A204.1 (cell line): ENCODE data around the gene APOL4.
"Not testable (repeated sequence)": the region's sequence is repeated elsewhere in the genome, so short reads cannot be mapped to it uniquely, and the experiment has no call there.

Source experiments
- FAIRE-seq: peaks from 2 replicates; lab custom pipeline; 2012; peaks lifted over from hg19 to GRCh38; lab: Jason Lieb, UNC

Gene APOL4

DNA sequence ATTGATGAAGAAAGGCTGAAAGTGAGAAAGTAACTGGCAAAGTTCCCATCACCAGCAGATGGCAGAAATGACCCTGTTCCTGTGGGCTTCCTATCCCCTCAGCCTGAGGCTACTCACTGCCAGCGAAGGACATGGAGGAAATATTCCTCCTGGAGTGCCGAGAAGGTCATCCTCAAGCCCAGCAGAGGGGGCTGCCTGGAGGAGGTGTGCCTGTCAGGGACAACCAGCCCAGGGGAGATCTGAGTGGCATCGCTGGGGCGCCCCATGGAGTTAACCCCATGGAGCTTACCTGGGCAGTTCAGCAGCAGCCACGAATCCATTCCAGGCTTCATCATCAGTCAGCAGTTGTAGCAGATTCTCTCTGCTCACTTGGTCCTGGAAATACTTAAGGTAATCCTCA lies 29.4 kb upstream of the APOL4 start:
- FAIRE-seq = not testable (repeated sequence)

DNA sequence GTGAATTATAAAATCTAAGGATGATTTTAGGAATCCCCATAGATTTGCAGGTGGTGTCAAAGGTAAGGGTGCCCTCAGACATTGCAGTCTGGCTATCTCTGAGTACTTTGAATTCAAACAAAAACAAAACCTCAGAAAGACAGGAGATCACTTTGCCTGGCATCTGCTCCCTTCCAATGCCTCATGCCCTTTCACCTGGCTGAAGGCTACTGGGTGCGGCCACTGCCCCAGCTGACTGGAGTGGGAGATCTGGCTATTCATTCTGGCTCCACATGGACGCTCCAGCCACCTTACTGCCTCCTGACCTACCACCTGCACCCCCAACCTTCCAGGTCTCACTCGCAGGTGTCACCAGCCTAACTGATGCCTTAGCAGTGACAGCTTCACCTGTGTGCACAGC lies 28.0 kb upstream of the APOL4 start:
- not testable (repeated sequence) for FAIRE-seq

DNA sequence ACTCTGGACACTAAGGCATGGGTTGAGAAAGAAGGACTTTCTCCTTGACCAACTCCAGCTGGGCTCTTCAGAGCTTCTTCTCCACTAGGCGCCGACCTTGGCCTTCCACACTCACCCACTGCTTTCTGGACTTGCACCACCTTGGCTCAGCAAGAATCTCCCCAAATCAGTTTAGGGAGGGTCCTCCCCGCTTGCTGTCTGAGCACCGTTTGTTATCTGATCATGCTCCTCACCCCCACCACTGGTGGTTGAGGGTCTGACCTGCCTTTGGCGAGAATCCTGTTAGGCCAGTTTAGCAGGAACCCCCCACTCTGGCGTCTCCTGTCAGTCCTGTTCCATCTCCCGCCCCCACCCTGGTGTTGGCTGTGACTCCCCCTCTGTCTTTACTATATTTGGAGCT lies 27.3 kb upstream of the APOL4 start:
- FAIRE-seq = no peak

DNA sequence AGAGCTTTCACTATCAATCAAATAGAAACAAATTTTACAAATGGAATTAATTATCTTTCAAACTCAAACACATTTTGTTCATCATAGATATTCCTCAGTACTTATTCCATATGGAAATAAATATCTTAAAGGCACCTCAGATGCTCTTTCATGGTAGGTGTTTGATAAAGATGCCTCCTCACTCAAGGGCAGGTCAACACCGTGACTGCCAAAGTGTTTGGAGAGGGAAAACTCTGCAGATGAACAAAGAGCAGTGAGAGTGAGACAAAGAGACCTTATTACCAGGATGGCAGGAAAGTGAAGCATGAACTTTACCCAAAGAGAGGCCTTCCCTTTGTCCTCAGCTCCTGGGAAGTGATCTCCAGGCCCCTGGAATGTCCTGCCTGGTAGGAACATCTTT lies 26.8 kb upstream of the APOL4 start:
- FAIRE-seq = not testable (repeated sequence)

DNA sequence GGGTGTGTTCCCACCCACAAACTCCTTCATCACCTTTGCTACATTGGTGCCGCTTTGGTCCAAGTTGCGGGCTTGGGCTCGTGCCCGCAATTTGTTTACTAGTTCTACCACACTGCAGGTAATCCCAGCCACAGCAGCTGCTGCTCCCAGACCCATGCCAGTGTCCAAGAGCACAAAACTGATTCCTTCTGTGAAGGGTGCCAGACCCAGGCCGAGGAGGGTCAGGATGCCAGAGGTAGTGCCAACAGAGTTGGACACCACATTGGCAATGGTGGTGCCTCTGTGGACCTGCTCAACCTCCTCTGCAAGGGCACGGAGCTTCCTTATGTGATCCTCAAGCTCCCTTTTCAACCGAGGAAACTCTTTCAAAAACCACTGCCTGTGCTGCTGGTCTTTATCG lies 26.2 kb upstream of the APOL4 start:
- FAIRE-seq = no peak

DNA sequence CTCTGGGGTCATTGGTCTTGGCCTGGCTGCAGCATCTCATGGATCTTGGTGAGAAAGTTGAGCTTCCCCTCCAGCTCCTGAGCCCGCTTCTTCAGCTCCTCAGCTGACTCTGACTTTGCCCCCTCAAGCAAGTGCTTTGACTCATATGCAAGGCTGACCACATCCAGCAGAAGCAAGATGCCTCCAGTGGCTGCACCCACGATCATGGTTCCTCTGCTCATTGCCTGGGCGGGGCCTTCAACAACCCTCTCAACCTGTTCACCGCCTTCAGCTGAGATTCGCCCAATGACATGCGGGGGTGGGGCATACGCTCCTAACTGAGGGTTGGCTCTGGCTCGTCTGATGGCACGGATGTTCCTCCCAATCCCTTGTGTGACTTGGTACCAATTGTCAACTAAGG lies 25.8 kb upstream of the APOL4 start:
- no peak for FAIRE-seq

DNA sequence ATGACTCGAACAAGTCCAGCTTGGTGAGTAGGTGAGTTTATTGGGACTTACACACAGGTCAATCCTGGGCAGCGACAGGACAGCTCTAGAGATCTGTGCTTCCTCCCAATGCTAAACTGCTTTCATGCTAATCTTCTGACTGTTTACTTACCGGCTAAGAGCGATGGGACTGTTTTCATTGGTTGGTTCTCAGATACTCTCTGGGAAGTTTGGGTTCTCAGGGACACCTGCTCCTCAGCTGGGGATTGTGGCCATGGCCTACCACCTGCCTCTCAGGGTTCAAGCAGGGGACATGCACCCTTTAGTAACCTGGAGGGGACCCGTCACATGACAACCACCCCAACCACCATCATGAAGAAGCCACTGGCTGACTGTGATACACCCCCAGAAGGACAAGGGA lies 24.6 kb upstream of the APOL4 start:
- FAIRE-seq = no peak

DNA sequence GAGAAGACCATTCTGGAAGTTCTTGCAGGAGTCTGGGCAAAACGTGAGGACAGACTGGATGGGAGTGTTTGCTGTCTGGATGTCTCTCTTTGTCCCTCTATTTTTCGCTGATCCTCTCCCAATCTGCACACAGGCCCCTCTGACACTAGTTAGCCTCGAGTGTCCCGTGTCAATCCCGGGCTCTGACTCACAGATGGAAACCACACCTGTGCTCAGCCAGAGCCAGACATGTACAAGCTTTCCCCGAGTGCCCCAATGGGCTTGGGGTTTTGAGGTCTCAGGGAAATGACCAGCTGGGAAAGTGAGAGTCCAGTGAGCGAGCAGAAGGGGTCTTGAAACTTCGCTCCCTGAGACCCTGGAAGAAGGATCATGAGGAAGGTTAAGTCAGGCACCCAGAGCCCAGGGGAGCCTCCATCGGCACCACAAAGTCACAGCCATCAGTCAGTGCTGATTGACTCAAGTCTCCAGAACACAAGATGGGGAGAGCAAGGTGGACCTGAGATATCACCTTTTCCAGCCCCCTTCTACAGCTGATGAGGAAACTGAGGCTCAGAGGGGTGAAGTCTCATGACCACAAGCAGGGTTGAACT lies 23.8 kb upstream of the APOL4 start:
- FAIRE-seq = no peak

DNA sequence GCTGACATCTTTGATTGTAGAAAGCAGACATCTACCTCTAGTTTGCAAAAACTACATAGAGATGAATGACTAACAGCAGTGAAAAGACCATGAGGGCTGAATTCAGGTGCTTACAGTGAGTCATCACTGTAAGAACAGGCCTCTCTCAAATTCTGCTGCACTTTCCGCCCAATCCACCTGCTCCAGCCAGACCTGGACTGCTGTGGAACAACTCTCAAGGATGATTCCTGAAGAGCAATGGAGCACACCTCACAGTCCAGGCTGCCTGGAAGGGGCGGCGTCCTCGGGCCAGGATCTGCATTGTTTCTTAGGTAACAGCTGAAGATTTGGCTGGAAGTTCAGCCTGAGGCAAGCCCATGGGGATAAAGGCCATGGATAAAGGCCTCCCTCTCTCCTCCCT lies 22.6 kb upstream of the APOL4 start:
- FAIRE-seq = no peak

DNA sequence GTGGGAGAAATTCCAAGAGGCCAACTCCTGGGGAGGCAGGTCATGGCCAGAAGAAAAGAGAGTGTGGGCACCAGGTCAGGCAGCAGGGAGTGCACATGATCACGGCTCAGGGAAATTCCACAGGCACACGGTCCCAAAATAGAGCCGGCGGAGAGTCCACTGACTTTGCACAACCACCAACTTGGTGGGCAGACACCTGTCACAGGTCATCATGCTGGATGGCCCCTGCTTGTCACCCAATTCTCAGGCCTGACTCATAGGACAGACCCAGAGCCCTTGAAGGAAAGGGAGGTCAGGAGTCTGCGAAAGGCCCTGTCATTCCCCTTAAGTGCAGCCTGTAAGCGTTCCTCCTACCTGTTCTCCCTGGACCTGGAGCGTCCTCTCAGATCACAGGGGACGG lies 21.9 kb upstream of the APOL4 start:
- no peak for FAIRE-seq

DNA sequence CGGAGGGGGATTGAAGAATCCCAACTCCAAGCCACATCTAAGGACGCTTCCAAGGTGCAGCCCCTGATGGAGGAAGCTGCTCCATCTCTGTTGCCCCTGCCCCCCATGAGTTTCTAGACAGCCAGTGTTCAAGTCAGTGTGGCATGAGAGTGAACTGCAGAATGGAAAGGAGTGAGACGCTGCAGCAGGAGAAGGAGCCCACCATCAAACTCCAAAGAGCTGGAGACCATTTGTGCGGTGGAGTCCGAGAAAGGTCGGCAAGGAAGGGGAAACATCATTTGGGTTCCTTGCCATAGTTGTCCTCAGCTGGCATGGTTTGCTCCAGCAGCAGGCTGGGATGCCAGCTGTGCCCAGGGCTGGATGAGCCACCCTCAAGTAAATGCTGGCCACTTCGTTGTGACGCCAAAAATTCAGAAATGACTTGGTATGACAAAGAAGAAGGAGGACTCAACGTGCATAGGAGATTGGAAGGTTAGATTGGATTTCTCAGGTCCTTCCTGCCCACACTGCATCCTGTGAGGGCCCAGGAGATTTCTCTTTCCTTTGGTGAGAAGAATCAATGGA lies 21.4 kb upstream of the APOL4 start:
- no peak for FAIRE-seq

DNA sequence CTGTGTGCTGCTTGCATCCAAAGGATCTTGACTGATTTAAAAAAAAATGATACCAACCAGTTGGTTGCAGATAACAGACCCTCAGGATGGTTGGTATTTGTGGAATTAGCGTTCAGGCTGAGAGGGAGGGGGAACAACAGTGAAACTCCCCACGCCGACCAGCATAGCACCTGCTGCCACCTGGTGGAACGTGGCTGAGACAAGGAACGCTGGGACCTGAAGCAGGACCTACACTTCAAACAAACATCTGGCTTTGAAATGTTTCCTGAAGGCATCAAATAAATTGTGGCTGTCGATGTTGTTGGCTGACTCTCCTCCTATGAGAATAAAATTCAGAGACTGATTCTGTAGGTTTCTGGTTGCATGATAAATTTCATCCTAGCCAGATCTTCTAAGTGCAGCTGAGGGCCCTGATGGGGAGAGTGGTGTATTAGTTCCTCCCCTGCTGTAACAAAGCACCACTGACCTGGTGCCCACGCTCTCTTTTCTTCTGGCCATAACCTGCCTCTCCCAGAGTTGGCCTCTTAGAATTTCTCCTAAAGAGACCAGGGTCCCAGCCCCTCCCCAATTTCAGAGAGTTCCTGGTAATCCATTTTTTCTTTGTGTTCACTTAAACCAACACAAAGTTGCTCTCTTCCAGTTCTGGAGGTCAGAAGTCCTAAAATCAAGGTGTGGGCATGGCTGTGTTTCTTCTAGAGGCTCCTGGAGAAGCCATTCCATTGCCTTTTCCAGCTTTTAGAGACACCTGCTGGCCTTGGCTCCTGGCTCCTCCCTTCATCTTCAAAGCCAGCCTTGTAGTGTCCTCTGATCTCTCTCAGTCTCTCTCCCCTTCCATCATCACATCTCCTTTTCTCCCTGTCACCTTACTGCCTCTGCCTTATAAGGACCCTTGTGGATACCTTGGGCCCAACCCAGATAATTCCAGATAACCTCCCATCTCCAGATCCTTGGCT lies 20.5 kb upstream of the APOL4 start:
- FAIRE-seq = no peak

DNA sequence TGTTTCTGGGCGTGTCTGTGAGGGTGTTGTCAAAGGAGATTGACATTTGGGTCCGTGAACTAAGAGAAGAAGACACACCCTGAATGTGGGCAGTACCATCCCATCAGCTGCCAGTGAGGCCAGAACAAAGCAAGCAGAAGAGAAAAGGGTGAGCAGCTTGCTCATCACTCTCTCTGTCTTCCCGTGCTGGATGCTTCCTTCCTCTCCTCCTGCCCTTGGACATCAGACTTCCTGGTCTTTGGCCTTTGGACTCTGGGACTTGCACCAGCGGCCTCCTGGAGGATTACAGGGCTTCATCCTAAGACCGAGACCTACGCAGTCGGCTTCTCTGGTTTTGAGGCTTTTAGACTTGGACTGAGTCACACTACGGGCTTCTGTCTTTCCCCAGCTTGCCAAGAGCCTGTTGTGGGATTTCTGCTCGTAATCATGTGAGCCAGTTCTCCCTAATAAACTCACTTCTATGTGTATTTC lies 18.9 kb upstream of the APOL4 start:
- FAIRE-seq = no peak

DNA sequence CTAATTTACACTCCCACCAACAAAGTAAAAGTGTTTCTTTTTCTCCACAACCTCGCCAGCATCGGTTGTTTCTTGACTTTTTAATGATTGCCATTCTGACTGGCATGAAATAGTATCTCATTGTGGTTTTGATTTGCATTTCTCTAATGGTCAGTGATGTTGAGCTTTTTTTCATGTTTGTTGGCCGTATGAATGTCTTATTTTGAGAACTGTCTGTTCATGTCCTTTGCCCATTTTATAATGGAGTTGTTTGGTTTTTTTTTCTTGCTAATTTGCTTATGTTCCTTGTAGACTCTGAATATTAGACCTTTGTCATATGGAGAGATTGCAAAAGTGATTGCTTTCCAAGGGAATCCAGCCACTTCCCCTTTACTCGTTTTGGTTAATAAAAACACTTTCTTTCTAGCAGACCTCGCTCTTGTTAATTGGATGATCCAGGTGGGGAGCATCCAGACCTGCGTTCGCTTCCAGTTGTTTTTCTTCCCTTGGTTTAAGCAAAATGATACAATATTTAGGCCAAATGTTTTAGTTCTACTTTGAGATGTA lies 17.1 kb upstream of the APOL4 start:
- FAIRE-seq = no peak

DNA sequence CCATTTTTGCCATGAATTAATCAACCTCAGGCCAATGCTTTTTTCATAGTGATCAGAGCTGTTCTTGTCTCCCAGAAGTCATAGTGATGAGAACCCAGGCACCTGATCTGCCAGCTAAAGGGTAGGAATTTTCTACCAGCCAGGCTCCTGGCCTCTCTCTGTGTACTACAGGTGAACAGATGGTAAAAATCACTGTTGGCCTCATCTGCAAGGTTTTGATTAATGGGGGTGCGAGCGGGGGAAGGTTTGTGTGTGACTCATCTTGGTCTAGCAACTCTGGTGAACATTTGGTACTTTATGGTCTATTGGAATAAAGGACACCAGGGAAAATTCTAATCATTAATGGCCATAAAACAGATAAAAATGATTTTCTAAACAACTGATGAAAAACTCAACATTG lies 14.4 kb upstream of the APOL4 start:
- no peak for FAIRE-seq

DNA sequence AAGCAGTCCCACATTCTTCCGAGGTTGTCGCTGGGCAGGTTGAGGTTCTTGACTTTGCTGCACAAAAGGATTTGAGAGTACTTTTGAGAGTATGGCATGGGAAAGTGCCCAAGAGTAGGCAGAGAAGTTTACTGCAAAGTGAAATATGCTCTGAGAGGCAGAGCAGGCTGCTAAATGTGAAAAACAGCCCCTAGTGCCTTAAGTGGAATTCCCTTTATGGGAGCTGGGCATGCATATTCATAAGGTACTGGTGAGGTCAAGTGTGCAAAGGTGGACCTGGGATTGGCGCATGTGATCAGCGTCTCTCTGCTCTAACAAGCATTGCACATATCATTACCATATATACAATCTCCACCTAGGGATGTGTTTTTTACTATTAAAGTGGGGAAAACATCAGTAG lies 12.0 kb upstream of the APOL4 start:
- FAIRE-seq = no peak

DNA sequence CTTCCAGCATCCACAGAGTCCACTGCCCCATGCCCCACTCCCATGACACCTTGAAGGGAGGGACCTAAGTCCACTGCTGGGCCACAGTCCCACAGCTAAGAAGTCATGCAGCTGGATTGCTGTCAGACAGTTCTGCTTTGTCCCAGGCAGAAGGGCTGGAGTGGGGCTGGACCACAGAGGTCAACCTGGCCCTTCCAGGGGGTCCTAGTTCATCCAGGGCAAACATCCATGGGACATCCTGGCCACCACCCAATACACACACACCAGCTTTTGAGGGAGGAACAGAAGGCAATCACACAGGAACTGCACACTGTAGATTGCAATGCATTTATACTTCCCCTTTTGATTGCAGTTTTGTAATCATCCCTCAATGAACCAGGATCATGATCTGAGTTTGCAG lies 11.3 kb upstream of the APOL4 start:
- FAIRE-seq = no peak

DNA sequence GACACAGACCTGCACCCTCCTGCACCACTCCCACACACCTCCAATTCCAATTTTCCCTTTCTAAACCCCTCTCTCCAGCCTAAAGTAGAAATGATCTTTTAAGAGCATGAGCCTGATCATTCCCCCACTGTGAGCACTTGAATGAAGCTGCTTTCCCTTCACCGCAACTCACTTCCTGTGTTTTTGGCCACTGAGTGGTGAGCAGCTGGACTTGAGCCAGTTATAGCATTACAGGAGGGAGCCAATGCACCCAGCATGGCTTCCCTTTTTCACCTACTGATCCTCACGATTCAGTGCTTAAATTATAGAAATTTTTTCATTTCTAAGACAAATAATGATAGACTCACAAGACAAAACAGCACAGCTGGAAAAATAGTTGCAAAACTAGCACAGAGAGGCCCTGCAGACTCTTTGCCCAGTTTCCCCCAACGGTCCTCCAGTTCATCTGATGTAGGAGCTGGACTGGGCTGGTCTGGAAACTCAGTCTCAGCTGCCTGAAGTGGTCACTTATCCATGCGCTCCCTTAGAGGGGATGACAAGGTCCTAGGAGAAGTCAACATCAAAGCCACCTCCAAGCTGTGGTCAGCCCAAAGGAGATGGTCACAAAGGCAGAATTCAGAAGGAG lies 9.7 kb upstream of the APOL4 start:
- FAIRE-seq = no peak

DNA sequence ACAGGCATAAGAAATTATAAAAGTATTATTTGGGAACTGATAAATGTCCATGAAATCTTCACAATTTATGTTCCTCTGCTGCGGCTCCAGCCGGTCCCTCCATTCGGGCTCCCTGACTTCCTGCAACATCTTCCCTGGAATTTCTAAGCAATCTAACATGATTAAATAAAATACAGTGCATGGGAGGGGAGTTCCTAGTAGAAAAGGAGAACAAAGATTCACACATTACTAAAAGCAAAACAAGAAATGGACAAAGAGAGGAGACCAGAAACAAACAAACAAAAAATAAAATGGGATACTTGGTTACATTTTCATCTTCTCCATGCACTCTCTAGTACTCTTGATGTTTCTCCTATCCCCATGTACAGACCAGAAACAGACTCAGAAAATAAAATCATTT lies 8.6 kb upstream of the APOL4 start:
- no peak for FAIRE-seq

DNA sequence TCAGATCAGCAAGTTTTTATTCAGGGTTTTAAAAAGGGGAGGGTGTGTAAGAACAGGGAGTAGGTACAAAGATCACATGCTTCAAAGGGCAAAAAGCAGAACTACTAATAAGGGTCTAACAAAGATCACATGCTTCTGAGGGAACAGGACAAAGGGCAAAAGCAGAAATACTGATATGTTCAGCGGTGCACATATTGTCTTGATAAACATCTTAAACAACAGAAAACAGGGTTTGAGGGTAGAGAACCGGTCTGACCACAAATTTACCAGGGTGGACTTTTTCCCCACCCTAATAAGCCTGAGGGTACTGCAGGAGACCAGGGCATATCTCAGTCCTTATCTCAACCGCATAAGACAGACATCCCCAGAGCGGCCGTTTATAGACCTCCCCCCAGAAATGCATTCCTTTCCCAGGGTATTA lies 7.9 kb upstream of the APOL4 start:
- not testable (repeated sequence) for FAIRE-seq

DNA sequence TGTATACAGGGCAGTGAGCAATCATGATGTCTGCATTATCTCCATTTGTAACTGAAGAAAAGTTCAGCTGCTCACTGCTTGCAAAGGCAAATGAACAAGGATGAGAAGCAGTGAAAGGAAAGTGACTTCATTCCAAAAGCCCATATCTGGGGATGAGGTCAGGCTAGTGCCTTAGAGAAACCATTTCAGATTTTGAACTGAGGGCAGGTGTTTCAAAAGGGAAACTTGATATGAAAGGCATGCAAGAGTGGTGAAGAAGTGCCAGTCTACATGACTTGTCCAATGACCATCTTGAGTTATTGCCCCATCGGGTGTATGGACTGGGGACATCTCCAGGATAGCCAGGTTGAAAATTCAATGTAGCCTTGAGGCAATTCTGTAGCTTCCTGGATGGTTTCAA lies 7.3 kb upstream of the APOL4 start:
- no peak for FAIRE-seq

DNA sequence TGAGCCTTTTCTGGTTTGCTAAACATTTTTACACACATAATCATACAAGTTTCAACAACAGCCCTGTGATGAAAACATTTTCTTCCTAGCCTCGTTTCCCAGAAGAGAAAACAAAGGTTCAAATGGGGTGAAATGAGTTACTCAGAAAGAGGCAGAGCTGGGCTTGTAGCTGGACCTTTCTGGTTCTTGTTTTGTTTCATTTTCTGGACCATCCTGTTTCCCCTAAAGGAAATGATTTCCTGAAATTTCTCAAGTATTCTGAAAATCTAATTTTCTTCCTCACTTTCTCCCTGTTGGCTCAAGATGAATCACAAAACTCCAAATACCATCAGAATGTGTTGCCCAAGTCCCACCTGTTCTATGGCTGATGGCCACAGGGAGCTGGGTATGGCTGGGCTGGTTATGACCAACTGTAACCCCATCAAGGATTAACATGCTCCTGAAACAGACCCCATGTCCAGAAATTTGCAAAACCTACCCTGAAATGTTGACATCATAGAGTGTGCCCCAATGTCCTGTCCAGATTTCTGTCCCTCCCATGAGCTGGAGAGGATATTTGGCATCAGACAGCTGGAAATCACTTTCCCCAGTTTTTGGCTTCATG lies 6.7 kb upstream of the APOL4 start:
- no peak for FAIRE-seq
